Body of pancreas (tissue), 4 donors: ENCODE measurements around the gene ZNF175. TPM values are rescaled to one million over a fixed set of nuclear protein-coding genes. Genes with fewer than 3 reads are reported as not detected.

Source experiments
- ATAC-seq: fragments of 150-250 bp; one replicate; pipeline ENCODE4 v1.9.1; 2016
- DNase-seq, 4 donors: peaks; one replicate each; pipeline ENCODE4 v3.0.0-alpha.2; 2019
- H3K27ac ChIP-seq, 4 donors: fragments of 200-600 bp; sonication (generic); 1 replicate in 3 of 4; 2 replicates in 1 of 4; pipeline versions ENCODE4 v1.5.1 to v1.6.1; 2016 to 2019; ENCODE audit warnings: mild to moderate bottlenecking in 1 of 4, mixed read lengths in 1 of 4, moderate library complexity in 1 of 4
- H3K27me3 ChIP-seq, 2 donors: fragments of 200-600 bp; sonication (generic); one replicate each; pipeline ENCODE4 v1.6.0; 2016; ENCODE audit warnings: mild to moderate bottlenecking in 1 of 2
- H3K36me3 ChIP-seq, 2 donors: fragments of 200-600 bp; sonication (generic); replicated peaks in 1 of 2; 2 replicates each; pipeline ENCODE4 v1.5.1; 2016; ENCODE audit warnings: low read depth in 2 of 2; ENCODE audit not compliant: insufficient read depth in 1 of 2
- H3K4me1 ChIP-seq: fragments of 200-600 bp; sonication (generic); one replicate; pipeline ENCODE4 v1.6.0; 2016
- H3K4me3 ChIP-seq, 2 donors: fragments of 200-600 bp; sonication (generic); 1 replicate in 1 of 2; 2 replicates in 1 of 2; pipeline ENCODE4 v1.5.1; 2016 to 2019
- H3K9me3 ChIP-seq, 3 donors: fragments of 200-600 bp; sonication (generic); 1 replicate in 2 of 3; 2 replicates in 1 of 3; pipeline ENCODE4 v1.5.1; 2016
- POLR2A ChIP-seq, 3 donors: fragments of 450-650 bp; IDR thresholded peaks; one replicate each; pipeline ENCODE4 v1.6.1; 2016; ENCODE audit warnings: antibody characterized with exemption in 3 of 3, mild to moderate bottlenecking in 2 of 3
- WGBS, 2 donors: methylation state at CpG; one replicate each; pipeline ENCODE4 v1.1.5; 2017; 5-methylcytosine and 5-hydroxymethylcytosine counted together
- intact Hi-C: fragments of 100-400 bp; cut with DNase I; formaldehyde crosslinking; loops from one replicate; pipeline ENCODE4 v1.15.1; 2023
- total RNA-seq, 2 donors: library from RNA; depleted of rRNA; stranded (reverse); fragments of >200 nt; gene quantifications; one replicate each; pipeline ENCODE4 v1.1.0, GENCODE V29; 2016
- TF ChIP-seq, protein P1 (sequence below), 7 experiments: fragments of 450-650 bp in 4 of 7; fragments of 200-600 bp in 3 of 7; sonication (generic) in 3 of 7; IDR thresholded peaks; one replicate each; pipeline ENCODE4 v1.5.1; 2016 to 2019; ENCODE audit warnings: antibody characterized with exemption in 7 of 7

Gene ZNF175
- total RNA-seq, 2 donors from 2014 or later: 4.3 to 5.2 TPM

DNA sequence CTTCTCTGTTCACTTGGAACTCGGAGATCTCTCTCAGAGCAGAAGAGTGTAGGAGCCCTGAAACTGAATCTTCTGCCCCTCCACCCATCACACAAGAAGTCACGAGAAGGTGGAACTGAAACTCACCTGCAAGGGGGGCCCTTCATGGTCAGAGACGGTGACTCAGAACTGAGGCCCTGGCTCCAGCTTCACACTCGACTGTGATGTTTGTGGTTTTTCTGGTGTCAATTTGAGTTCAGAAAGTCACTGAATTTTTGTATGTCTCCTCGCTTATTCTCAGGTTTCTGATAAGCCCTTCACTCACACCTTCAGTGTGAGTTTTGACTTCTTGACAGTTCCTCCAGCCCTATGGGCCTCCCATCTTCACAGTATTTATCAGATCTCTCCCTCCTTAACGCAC lies 36.0 kb downstream of the ZNF175 start:
- no peaks in the 10 kb centered on the region for H3K27me3 ChIP-seq
- H3K9me3 ChIP-seq: no peaks in the 10 kb centered on the region
- H3K4me1 ChIP-seq: no peaks in the 10 kb centered on the region
- no peak overlapping the region for H3K27ac ChIP-seq
- no peak for DNase-seq
- intact Hi-C loops: no loop called here
- TF ChIP-seq, protein P1, sequence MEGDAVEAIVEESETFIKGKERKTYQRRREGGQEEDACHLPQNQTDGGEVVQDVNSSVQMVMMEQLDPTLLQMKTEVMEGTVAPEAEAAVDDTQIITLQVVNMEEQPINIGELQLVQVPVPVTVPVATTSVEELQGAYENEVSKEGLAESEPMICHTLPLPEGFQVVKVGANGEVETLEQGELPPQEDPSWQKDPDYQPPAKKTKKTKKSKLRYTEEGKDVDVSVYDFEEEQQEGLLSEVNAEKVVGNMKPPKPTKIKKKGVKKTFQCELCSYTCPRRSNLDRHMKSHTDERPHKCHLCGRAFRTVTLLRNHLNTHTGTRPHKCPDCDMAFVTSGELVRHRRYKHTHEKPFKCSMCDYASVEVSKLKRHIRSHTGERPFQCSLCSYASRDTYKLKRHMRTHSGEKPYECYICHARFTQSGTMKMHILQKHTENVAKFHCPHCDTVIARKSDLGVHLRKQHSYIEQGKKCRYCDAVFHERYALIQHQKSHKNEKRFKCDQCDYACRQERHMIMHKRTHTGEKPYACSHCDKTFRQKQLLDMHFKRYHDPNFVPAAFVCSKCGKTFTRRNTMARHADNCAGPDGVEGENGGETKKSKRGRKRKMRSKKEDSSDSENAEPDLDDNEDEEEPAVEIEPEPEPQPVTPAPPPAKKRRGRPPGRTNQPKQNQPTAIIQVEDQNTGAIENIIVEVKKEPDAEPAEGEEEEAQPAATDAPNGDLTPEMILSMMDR (IDR thresholded peaks at IDR 0.05): no peak
- no peak for TF ChIP-seq POLR2A (IDR thresholded peaks at IDR 0.05)
- 60 to 70% methylated on average over 6 of the region's 6 CpGs for WGBS, 2 donors
- H3K36me3 ChIP-seq: no peaks in the 10 kb centered on the region
- ATAC-seq: no peak
- no peak overlapping the region for H3K4me3 ChIP-seq

DNA sequence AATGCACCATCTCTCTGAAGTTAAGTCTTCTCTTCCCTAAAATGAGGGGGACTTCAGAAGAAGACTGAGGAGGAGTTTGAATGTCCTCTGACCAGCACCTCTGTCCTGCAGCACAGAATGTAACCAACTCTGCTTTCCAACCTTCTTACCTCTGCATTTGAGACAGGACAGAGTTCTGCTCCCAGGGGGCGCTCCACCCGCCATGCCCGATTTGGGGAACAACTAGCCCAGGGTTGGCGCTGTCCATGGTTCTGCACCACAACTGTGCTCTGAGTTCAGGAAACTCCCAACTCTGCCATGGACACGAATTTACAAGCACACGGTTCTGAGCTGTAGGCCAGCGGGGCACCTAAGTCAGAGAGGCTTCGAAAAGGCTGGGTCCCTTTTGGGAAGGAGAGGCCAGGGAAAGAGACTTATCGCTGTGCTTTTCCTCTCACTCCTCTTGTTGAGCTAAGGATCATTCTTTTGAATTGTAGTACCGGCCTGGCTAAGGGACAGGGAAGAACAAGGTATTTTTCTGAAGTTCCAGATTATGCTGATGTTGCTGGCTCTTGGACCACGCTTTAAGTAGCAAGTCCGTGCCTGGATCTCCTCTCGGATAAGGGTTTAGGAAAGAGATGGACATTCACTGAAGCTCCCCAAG lies 37.0 kb downstream of the ZNF175 start:
- WGBS, 2 donors: 24 to 34% methylated on average over 13 of the region's 13 CpGs
- ATAC-seq (no peak), DNase-seq (peak; percentile 54 to 71 (median 62))
- H3K27ac ChIP-seq: no peak overlapping the region
- no peaks in the 10 kb centered on the region for H3K9me3 ChIP-seq
- no peaks in the 10 kb centered on the region for H3K36me3 ChIP-seq
- no peak overlapping the region for H3K4me3 ChIP-seq
- no peaks in the 10 kb centered on the region for H3K27me3 ChIP-seq
- H3K4me1 ChIP-seq: no peaks in the 10 kb centered on the region
- intact Hi-C loops: no loop called here
- TF ChIP-seq, protein P1 (IDR thresholded peaks at IDR 0.05): peak in 5 of 7 experiments; percentile 30 to 55 (median 34)
- TF ChIP-seq POLR2A (IDR thresholded peaks at IDR 0.05): no peak

- H3K4me1 ChIP-seq: no peaks in the 10 kb centered on the region
- DNase-seq (no peak), ATAC-seq (no peak)
- H3K36me3 ChIP-seq: no peaks in the 10 kb centered on the region
- intact Hi-C loops: no loop called here
- TF ChIP-seq POLR2A (IDR thresholded peaks at IDR 0.05): no peak
- TF ChIP-seq, protein P1 (IDR thresholded peaks at IDR 0.05): no peak
- WGBS, 2 donors: 69 to 86% methylated on average over 1 of the region's 1 CpG
- H3K27ac ChIP-seq: no peak overlapping the region
- no peaks in the 10 kb centered on the region for H3K27me3 ChIP-seq
- H3K9me3 ChIP-seq: no peaks in the 10 kb centered on the region
- H3K4me3 ChIP-seq: no peak overlapping the region
Measured at GRCh38 chr19:51610576-51610975, 39.5 kb downstream of the ZNF175 start.

DNA sequence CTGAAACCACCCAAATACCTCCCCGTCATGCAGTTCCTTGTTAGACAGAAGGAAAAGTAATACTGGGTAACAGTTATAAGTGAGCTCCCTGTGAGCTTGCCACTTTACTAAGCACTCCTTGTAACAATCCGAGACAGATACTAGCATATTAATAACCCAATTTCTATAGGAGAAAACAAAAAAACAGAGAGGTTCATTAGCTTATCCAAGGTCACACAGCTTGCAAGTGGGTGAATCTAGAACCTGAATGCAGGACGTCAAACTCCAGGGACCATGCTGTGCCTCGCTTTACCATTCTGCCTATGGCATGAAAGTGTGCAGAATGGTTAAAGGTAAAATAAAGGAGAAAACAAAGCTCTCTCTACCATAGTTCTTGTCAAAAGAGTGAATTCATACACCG lies 43.7 kb downstream of the ZNF175 start:
- H3K27me3 ChIP-seq: peaks cover 0 to 4% of the 10 kb centered on the region in 2 donors
- WGBS, 2 donors: 55 to 63% methylated on average over 5 of the region's 5 CpGs
- H3K27ac ChIP-seq: no peak overlapping the region
- TF ChIP-seq POLR2A (IDR thresholded peaks at IDR 0.05): no peak
- TF ChIP-seq, protein P1 (IDR thresholded peaks at IDR 0.05): no peak
- no peak for ATAC-seq
- no peaks in the 10 kb centered on the region for H3K36me3 ChIP-seq
- no peaks in the 10 kb centered on the region for H3K4me1 ChIP-seq
- intact Hi-C loops: no loop called here
- no peaks in the 10 kb centered on the region for H3K9me3 ChIP-seq
- no peak overlapping the region for H3K4me3 ChIP-seq
- DNase-seq: no peak

GRCh38 chr19:51615991-51616390 lies 44.9 kb downstream of the ZNF175 start:
- intact Hi-C loops: no loop called here
- no peak for ATAC-seq
- no peaks in the 10 kb centered on the region for H3K4me1 ChIP-seq
- WGBS, 2 donors: 54 to 66% methylated on average over 2 to 7 of the region's 7 CpGs
- TF ChIP-seq, protein P1 (IDR thresholded peaks at IDR 0.05): no peak
- no peak for TF ChIP-seq POLR2A (IDR thresholded peaks at IDR 0.05)
- no peak overlapping the region for H3K4me3 ChIP-seq
- DNase-seq: no peak
- no peaks in the 10 kb centered on the region for H3K9me3 ChIP-seq
- no peak overlapping the region for H3K27ac ChIP-seq
- peaks cover 0 to 4% of the 10 kb centered on the region in 2 donors for H3K27me3 ChIP-seq
- H3K36me3 ChIP-seq: no peaks in the 10 kb centered on the region
